Stimulated activated naive CD8-positive, alpha-beta T cell treated with anti-CD3 and anti-CD28 coated beads, Interleukin-15, Interleukin-2, amounts not matched to agents 100 U/mL and 50 U/mL, for 24 hours (primary cell): ENCODE measurements around the gene IHH.

Experiments
- ATAC-seq: fragments of 150-1000 bp; cut with Tn5 transposase; one replicate; pipeline ENCODE4 v1.10.0; 2021
- DNase-seq: peaks from one replicate; pipeline ENCODE4 v3.0.0; 2021

The IHH gene

GRCh38 chr2:219060821-219061791 lies at the start of gene IHH:
TSS of gene IHH (minus strand) at chr2:219060921. CDS start at chr2:219060467, 454 bp downstream.
- DNase-seq = peak; percentile 27
- ATAC-seq = no peak

DNA sequence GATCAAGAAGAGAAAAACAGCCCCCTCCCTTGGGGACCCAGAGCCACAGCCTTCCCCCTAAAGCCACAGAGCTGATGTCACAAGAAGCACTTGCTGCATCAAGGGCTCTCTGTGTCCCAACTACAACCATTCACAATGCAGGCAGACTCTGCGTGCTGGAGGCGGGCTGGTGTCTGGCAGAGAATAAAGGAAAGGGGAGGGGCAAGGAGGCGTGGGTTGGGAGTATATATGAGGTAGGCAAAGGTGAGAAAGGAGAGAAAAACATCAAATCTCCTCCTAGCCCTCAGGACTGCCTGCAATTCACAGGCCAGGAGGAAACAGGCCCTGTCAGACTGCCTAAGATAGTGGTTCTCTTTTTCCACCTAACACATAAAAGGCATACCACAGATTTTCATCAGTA lies 48.8 kb upstream of the IHH start:
- ATAC-seq (peak; percentile 92), DNase-seq (peak; percentile 74)

- no peak for ATAC-seq
- no peak for DNase-seq
Observed at GRCh38 chr2:219107758-219108157, 47.0 kb upstream of the IHH start.

- no peak for ATAC-seq
- DNase-seq = no peak
Observed at GRCh38 chr2:219106251-219106650, 45.5 kb upstream of the IHH start.

DNA sequence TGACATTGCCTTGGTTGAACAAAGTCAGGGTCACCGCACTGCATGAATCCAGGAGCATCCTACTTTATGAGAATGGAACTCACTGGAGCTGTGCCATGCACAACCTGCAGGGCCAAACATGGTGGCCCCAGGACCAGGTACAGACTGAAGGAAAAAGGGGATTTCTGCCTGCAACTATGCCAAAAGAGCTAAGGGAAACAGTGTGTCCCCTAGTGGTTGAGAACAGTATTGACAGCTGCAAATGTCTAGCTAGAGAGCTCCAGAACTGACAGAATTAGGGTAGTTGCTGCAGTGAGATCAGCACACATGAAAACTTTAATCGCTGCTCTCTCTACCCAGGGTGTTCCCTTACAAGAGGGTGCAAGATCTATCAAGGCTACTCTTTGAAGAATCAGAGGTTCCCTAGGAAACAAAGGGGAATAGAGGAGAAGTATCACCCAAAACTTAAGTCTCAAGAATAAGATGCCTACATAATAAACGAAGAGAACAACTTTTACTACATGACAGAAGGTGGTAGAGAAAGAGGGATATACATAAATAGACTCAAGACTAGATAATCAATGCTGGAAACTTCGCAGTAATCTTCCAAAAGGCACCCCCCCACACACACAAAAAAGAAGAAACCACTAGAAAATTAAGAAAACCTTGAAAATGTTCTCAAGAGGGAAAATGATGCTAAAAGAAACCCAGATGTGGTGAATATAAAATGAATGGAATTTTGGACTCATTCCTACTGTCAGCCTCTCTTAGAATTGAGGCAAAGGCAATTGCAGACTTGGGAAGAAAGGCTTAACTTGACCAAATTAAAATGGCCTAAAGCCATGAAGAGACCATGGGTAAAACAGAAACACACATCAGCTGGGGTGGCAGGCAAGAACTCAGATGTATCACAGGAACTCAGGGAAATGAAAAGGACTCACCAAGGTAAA lies 43.6 kb upstream of the IHH start:
- DNase-seq = peak; percentile 16
- ATAC-seq = peak; percentile 67

DNA sequence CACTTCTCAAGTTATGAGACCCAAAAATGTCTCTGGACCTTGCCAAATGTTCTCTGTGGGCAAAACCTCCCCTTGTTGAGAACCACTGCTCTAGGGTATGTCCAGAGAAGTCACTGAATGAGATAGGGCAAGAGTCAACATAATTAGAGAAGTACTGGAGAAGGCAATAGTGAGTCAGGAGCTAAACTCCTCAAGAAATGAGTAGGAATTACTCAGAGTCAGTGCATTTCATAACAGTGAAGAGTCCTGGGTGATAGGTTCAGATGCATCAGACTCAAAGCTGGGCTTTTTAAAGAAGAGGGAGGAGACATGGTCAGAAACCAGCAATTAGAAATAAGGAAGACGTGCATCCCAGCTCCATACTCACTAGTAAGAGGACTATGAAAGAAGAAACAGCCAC lies 38.6 kb upstream of the IHH start:
- DNase-seq (no peak), ATAC-seq (peak; percentile 61)

DNA sequence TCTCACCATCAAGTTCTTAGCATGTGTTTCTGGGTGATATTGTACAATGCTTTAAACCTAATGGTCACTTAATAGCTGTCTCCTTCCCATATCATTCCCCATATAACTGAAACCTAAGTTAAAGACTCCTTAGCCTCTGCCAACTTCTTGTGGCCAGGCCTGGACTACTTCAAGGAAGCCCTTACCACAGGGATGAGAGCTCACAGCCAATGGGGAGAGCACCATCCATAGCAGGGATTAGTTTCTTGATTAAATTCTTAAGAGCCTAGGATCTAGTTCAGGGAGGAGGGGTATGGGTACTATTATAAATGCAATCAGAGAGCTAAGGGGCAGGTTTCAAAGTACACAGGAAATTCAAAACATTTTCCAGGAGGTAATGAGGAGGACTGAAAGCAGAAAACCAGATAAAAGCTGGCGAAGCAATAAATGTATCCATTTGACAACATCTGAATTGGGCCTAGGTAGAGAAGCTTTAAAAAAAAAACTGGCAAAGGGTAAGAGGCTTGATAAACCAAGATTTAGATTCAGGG lies 34.8 kb upstream of the IHH start:
- ATAC-seq = no peak
- no peak for DNase-seq

DNA sequence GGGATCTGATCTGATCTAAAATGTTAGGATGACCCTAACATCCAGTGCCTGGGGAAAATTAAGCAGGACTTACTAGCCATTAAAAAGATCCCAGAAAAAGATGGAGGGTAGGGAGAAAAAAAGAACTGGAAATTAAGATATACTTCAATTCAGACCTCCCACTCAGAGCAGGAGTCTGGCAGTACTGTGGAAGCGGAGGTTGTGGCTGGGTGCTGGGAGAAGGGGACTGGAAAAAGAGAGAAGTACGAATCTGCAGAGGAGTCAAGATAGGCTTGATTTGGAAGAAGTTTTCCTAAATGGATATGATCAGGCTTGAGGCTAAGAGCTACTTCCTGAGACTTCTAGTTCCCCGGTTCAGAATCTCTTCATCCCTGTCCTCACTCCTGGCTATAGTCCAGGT lies 33.5 kb upstream of the IHH start:
- ATAC-seq = no peak

GRCh38 chr2:219090436-219091299 lies 29.9 kb upstream of the IHH start:
- ATAC-seq (no peak), DNase-seq (no peak)

More for the DNA sequence above, 33.5 kb upstream of the IHH start:
- no peak for DNase-seq

DNA sequence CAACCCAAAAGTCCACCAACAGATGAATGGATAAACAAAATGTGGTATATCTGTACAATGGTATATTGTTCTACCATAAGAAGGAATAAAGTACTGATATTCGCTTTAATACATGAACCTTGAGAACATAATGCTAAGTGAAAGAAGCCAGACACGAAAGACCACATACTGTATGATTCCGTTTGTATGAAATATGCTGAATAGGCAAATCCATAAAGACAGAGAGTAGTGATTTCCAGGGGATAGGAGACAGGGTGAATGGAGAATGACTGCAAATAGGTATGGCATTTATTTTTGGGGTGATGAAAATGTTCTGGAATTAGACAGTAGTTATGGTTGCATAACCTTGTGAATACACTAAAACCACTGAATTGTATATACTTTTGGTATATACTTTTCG lies 28.6 kb upstream of the IHH start:
- no peak for ATAC-seq

DNA sequence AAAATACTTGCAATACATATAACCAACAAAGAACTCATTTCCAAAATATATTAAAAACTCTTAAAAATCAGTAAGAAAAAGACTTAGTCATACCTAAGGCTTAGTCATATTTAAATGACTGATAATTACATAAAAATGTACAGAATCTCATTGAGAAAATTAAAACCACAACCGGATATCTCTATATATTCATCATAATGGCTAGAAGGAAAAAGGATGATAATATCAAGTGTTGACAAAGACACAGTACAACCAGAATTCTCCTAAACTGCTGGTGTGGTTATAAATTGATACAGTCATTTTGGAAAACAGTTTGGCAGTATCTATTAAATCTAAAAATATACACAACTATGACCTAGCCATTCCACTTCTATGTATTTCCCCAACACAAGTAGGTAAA lies 27.1 kb upstream of the IHH start:
- ATAC-seq (no peak), DNase-seq (no peak)

More for the DNA sequence above, 28.6 kb upstream of the IHH start:
- DNase-seq = no peak

DNA sequence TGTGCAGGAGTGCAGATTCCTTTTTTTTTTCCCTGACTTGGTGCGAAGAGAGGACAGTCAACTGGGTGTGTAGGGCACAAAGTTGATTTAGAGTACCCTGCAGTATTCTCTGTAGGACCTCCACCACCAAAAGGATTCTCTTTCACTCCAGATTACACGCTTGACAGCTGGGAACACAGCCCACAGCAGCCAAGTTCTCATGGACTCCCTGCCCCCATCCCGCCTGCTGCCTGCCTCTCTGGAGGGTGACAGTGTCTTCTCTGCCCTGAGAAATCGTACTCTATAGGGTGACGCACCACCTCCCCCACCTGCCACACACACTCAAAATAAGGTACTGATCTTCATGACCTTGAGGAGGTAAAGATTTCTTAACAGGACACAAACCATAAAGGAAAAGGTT lies 26.6 kb upstream of the IHH start:
- no peak for DNase-seq
- no peak for ATAC-seq

- DNase-seq (no peak), ATAC-seq (no peak)
Observed at GRCh38 chr2:219086196-219086595, 25.5 kb upstream of the IHH start.

DNA sequence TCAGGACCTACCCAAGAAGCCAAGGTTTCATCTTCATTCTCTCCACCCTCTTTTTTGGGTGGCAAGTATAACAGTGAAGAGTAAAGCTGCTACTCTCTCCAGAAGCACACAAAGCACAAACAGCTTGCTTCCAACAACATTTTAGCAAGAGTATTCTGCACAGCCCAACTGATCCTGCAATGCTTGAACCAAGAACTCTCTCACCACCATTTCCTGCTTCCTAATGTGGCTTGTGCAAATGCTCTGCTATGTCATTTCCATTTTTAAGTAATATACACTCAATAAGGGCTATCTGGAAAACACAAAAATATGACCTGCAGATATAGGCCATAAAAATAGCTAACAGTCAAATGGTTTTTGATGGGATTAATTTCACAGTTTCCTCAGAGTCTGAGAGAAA lies 24.1 kb upstream of the IHH start:
- no peak for DNase-seq
- no peak for ATAC-seq

- no peak for DNase-seq
- ATAC-seq = no peak
Observed at GRCh38 chr2:219082332-219082958, 21.7 kb upstream of the IHH start.

- no peak for DNase-seq
- ATAC-seq = no peak
Observed at GRCh38 chr2:219081701-219082331, 21.1 kb upstream of the IHH start.

GRCh38 chr2:219081096-219081495 lies 20.4 kb upstream of the IHH start:
- ATAC-seq = no peak
- no peak for DNase-seq

GRCh38 chr2:219079417-219079816 lies 18.7 kb upstream of the IHH start:
- ATAC-seq (no peak), DNase-seq (no peak)

DNA sequence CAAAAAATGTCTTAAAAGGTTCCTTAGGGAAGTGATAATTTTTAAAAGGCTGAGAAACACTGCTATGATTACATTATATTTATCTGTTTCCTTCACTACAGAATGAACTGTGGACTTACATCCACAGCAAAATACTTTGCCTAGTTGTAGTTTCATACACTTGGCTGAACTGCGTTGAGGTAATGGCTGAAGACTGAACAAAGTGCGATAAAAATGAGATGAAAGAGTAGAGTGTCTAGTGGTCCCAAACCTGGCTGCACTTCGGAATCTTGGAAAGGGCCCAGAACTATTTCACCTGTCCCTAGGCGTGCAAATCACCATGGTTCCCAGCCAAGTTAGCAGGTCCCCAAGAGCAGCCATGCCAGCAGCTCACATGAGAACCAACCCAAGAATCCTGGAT lies 18.2 kb upstream of the IHH start:
- DNase-seq = no peak
- ATAC-seq = no peak

GRCh38 chr2:219078126-219078525 lies 17.4 kb upstream of the IHH start:
- no peak for DNase-seq
- no peak for ATAC-seq

DNA sequence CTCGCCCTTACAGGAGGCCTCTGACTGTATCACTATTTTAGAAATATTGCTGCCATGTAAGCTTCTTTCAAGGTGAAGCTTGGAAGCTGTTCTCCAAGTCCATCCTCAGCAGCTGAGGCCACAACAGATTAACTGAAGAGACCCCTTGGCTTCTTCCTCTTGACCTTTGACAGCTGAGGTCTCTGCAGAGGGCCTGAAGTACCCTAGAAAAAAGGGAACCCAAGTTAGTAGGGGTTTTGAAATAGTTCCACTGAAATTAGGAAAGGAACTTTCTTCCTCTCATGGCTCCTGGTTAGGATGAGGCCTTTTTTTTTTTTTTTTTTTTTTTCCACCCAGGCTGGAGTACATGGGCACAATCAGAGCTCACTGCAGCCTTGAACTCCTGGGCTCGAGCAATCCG lies 15.5 kb upstream of the IHH start:
- ATAC-seq (no peak), DNase-seq (no peak)
